Stimulated activated CD8-positive, alpha-beta memory T cell treated with anti-CD3 and anti-CD28 coated beads, Interleukin-7, amount 100 ng/mL, for 4 hours (primary cell): Measurements from ENCODE around the gene PLA2G2E.

ENCODE experiments used
- DNase-seq, 2 donors: peaks; one replicate each; pipeline ENCODE4 v3.0.0-alpha.2; 2020; ENCODE audit warnings: low read depth in 2 of 2

Gene PLA2G2E

GRCh38 chr1:19923137-19923952 is at the start of gene PLA2G2E:
Gene PLA2G2E, minus strand, starts transcription at chr1:19923617. Its CDS starts 58 bp downstream, at chr1:19923559.
- no peak for DNase-seq

DNA sequence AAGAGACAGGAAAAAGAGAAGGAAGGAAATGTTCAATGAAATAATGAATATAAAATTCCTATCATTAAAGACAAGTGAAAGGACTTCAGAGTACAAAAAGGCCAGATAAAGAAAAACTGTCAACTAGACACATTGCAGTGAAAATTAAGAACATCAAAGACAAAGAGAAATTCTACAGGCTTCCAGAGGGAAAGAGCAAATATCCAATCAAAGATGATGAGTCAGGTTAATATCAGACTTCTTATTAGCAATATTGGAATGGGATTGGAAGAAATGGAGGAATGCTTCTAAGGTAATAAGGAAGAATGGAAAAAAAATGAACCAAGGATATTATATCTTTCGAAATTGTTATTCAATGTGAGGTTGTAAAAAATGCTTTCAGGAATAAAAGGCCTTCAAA is 48.2 kb upstream of the PLA2G2E start:
- no peak for DNase-seq

- no peak for DNase-seq
Observed at GRCh38 chr1:19969898-19970660, 46.7 kb upstream of the PLA2G2E start.

GRCh38 chr1:19967808-19968207 is 44.4 kb upstream of the PLA2G2E start:
- DNase-seq = no peak

- no peak for DNase-seq
Observed at GRCh38 chr1:19964542-19964941, 41.1 kb upstream of the PLA2G2E start.

GRCh38 chr1:19963636-19964035 is 40.2 kb upstream of the PLA2G2E start:
- no peak for DNase-seq

GRCh38 chr1:19960591-19960990 is 37.2 kb upstream of the PLA2G2E start:
- no peak for DNase-seq

DNA sequence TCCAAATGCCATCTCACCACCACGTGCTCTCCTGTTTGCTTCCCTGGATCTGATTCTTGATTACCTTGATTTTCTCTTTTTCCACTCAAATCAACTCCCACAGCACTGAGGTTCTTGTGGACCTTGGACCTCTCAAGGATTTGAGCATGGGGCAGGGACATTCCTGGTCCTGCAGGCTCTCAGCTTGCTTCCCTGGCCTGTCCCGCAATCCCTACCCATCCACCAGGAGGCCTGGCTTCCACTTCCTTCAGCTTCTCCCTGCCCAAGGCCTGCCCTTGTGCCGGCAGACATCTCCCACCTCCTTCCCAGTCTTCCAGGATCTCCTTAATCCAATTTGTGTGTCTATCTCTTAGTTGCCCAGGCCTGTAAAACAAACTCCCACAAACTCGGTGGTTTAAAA is 34.4 kb upstream of the PLA2G2E start:
- DNase-seq = no peak

DNA sequence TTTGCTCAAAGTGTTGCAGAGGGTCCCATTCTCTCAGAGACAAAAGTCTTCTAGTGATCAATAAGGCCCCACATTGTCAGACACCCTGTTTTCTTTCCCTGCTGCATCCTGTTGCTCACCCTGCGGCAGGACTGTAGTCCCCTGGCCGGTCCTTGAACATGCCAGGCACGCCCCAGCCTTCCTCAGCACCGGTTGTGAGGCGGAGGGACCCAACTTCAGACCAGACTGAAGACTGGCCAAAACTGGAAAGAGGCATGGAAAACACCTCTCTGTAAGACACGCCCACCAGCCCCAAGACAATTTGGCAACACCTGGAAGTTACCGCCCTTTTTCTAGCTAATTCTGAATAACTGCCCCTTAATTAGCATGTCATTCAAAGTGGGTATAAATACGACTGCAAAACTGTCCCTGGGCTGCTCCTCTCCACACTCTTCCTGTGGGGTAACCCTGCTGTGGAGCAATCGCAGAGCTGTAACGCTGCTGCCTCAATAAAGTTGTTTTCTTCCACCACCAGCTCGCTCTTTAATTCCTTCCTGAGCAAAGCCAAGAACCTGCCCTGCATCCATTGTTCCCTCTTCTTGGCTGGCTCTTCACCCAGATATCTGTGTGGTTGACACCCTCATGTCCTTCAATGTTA is 32.2 kb upstream of the PLA2G2E start:
- DNase-seq = no peak

GRCh38 chr1:19954059-19954458 is 30.6 kb upstream of the PLA2G2E start:
- no peak for DNase-seq

- no peak for DNase-seq
Observed at GRCh38 chr1:19949016-19949415, 25.6 kb upstream of the PLA2G2E start.

GRCh38 chr1:19946971-19947370 is 23.6 kb upstream of the PLA2G2E start:
- no peak for DNase-seq

- DNase-seq = no peak
Observed at GRCh38 chr1:19946331-19946751, 22.9 kb upstream of the PLA2G2E start.

- DNase-seq = no peak
Observed at GRCh38 chr1:19945914-19946313, 22.5 kb upstream of the PLA2G2E start.

DNA sequence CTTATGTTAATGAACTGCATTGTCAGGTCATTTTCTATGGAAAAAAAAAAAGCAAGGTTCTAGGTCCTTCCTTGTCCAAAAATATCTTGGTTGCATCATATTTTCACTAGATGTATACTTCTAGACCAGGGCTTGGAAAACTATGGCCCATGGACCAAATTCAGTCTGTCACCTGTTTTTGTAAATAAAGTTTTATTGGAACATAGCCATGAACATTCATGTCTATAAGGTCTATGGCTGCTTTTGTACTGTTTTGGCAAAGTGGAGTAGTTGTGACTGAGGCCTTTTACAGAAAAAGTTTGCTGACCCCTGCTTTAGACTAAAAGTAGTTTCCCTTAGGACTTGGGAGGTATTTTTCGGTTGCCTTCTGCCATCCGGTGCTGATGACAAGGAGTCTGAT is 19.2 kb upstream of the PLA2G2E start:
- no peak for DNase-seq

DNA sequence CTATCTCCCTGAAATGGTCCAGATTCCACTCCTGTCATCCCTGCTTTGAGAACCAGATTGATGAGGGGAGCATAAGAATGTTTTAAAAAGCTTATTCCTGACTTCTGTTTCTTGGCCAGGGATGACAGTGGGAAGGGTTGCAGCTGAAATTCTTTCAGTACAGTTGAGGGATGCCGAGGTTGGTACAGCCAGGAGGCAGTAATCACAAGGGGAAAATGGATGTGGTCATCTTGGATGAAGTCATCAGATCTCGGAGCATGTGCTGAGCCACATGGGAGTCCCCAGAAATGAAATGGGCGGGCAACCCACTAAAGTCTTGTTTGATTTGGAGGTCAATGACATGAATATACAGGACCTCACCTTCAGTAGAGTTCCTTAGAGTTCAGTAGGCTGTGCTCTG is 18.7 kb upstream of the PLA2G2E start:
- no peak for DNase-seq

DNA sequence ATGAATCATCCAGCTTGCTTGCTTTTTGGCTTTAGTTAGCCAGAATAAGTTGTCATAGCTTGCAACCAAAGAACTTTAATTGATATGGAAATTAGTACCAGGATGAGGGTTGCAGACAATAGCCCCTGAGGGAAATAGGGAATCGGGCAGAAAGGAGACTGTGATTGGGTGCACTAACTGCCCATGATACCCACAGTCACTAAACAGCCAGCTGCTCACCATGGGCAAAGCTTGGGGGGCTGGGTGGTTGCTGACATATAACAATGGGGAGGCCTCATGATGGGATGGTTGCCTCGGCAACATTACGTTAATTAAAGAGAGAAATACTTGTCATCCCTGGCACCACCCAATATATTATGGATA is 17.8 kb upstream of the PLA2G2E start:
- DNase-seq = no peak

- DNase-seq = no peak
Observed at GRCh38 chr1:19940486-19941205, 17.2 kb upstream of the PLA2G2E start.

DNA sequence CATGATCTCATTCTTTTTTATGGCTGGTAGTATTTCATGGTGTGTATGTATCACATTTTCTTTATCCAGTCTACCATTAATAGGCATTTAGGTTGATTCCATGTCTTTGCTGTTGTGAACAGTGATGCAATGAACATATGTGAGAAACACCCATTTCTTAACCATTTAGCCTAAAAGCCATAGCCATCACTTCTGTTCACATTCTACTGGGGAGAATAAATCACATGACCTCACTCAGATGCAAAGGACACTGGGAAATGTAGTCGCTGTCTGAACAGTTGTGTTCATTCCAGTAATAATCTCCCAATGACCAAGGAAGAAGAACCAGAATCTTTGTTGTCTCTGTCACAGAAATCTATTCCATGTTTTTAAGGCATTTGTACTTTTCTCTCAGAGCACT is 15.1 kb upstream of the PLA2G2E start:
- no peak for DNase-seq

DNA sequence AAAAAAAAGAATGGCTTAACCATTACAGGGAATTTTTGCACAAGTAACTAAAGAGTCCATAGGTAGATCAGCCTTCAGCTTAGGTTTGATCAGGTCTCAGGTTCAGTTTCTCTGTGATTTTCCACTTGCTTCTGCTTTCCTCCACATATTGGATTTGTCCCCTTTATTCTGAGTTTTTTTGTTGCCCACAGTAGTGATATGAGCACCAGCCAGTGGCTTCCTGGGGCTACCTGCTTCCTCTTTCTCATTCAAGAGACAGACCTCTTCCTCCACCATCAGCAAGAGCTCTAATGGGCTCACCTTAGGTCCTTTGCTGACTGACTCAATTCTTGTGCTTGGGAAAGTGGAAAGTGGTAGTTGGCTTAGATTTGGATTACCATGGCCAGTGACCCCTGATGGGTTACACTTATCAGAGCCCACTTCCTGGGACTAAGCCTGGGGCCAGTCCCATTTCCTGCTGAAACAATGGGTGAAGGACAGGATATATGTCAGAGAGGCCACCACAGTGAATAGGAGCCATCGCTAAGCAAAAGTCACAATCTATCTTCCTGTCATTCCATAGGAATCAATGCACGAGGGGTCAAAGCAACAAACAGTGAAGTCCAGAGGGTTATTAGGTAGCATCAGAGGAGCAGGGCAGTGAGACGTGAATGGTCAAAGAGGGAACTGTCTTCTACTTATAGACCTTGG is 12.8 kb upstream of the PLA2G2E start:
- DNase-seq = no peak

DNA sequence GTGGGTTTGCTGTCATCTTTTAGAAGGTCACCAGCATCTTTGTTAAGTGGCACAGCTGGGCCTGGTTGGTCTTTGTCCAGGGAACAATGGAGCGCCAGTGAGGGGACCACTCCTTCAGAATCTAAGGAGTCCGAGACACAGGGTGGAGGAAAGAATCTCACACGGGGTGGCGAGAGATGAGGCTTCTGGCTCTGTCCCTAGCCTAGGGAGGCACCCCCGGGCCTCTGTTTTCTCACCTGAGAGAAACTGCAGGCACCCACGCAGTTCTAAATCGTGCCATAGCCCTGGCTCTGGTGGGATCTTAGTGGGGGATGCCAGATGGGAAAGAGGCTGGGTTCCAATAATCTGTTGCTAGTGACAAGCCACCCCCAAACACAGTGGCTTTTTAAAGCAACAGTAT is 10.9 kb upstream of the PLA2G2E start:
- no peak for DNase-seq
